Inflammatory macrophage treated with lipopolysaccharide for 1 hour (primary cell): ENCODE measurements around the gene DISP3.

Experiments
- DNase-seq, 2 donors: peaks; one replicate each; pipeline ENCODE4 v3.0.0-alpha.2; 2020 to 2022

The DISP3 gene

GRCh38 chr1:11487196-11487751 lies 8.3 kb downstream of the DISP3 start:
- no peak for DNase-seq

- DNase-seq: no peak
Measured at GRCh38 chr1:11488201-11488770, 9.3 kb downstream of the DISP3 start.

GRCh38 chr1:11488966-11489625 lies 10.1 kb downstream of the DISP3 start:
- no peak for DNase-seq

- no peak for DNase-seq
Measured at GRCh38 chr1:11492235-11492634, 13.3 kb downstream of the DISP3 start.

GRCh38 chr1:11493972-11494655 lies 15.2 kb downstream of the DISP3 start:
- DNase-seq: no peak

GRCh38 chr1:11494771-11495170 lies 15.8 kb downstream of the DISP3 start:
- no peak for DNase-seq

- DNase-seq: no peak
Measured at GRCh38 chr1:11495579-11495978, 16.6 kb downstream of the DISP3 start.

GRCh38 chr1:11496551-11497080 lies 17.7 kb downstream of the DISP3 start:
- DNase-seq: no peak

- no peak for DNase-seq
Measured at GRCh38 chr1:11498956-11499594, 20.1 kb downstream of the DISP3 start.

- no peak for DNase-seq
Measured at GRCh38 chr1:11499601-11500331, 20.8 kb downstream of the DISP3 start.

- DNase-seq: no peak
Measured at GRCh38 chr1:11500881-11501280, 21.9 kb downstream of the DISP3 start.

GRCh38 chr1:11501491-11501897 lies 22.5 kb downstream of the DISP3 start:
- no peak for DNase-seq

- no peak for DNase-seq
Measured at GRCh38 chr1:11501906-11502485, 23.0 kb downstream of the DISP3 start.

- no peak for DNase-seq
Measured at GRCh38 chr1:11502516-11502915, 23.6 kb downstream of the DISP3 start.

- DNase-seq: no peak
Measured at GRCh38 chr1:11504599-11504998, 25.6 kb downstream of the DISP3 start.

- DNase-seq: no peak
Measured at GRCh38 chr1:11505591-11506538, 26.9 kb downstream of the DISP3 start.

GRCh38 chr1:11507309-11507708 lies 28.4 kb downstream of the DISP3 start:
- no peak for DNase-seq

GRCh38 chr1:11513681-11514080 lies 34.7 kb downstream of the DISP3 start:
- DNase-seq: no peak

- no peak for DNase-seq
Measured at GRCh38 chr1:11514366-11514765, 35.4 kb downstream of the DISP3 start.

GRCh38 chr1:11515368-11516300 lies 36.7 kb downstream of the DISP3 start:
- DNase-seq: no peak
